22Rv1 (cell line): ENCODE results near the gene SYNPO2.

Experiments
- ZFX ChIP-seq: fragments of 450-650 bp; IDR thresholded peaks from 2 replicates; pipeline ENCODE4 v1.6.1; 2017; ENCODE audit warnings: antibody characterized with exemption, borderline replicate concordance
- TF ChIP-seq, protein P1 (sequence below): fragments of 450-650 bp; IDR thresholded peaks from 2 replicates; pipeline ENCODE4 v1.5.1; 2017; ENCODE audit warnings: mild to moderate bottlenecking

DNA sequence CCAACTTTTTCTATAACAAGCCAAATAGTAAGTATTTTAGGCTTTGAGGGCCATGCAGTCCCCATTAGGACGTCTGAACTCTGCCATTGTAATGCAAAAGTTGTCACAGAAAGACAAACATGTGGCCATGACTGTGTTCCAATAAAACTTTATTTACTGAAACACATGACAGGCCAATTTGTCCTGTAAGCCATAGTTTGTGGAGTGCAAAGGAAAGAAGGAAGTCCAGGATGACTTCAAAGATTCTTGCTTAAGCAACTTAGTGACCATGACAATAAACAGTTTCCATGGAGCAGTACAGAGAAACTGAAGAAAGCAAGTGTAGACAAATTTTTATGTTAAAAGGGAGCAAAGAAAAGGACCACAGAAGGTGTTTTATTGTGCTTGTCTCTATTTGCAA lies 212.0 kb downstream of the SYNPO2 start:
- TF ChIP-seq, protein P1, sequence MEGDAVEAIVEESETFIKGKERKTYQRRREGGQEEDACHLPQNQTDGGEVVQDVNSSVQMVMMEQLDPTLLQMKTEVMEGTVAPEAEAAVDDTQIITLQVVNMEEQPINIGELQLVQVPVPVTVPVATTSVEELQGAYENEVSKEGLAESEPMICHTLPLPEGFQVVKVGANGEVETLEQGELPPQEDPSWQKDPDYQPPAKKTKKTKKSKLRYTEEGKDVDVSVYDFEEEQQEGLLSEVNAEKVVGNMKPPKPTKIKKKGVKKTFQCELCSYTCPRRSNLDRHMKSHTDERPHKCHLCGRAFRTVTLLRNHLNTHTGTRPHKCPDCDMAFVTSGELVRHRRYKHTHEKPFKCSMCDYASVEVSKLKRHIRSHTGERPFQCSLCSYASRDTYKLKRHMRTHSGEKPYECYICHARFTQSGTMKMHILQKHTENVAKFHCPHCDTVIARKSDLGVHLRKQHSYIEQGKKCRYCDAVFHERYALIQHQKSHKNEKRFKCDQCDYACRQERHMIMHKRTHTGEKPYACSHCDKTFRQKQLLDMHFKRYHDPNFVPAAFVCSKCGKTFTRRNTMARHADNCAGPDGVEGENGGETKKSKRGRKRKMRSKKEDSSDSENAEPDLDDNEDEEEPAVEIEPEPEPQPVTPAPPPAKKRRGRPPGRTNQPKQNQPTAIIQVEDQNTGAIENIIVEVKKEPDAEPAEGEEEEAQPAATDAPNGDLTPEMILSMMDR = no peak
- no peak for TF ChIP-seq ZFX
